GM19467 (cell line): ENCODE results near the gene STK4.

ENCODE experiments used
- ATAC-seq: cut with Tn5 transposase; IDR thresholded peaks from one replicate; pipeline ENCODE4 v1.9.1; 2021; ENCODE audit warnings: mild to moderate bottlenecking, moderate library complexity; ENCODE audit not compliant: unreplicated experiment

STK4 gene

GRCh38 chr20:44966030-44966961, at the start of gene STK4:
STK4 (plus strand) TSS chr20:44966512; CDS start chr20:44966569, 57 bp downstream.
- ATAC-seq, result peak; percentile 63

- no peak for ATAC-seq
These were observed 49.7 kb upstream of the STK4 start for GRCh38 chr20:44916586-44916985.

- no peak for ATAC-seq
These were observed 48.9 kb upstream of the STK4 start for GRCh38 chr20:44917399-44917798.

GRCh38 chr20:44918342-44918741, 48.0 kb upstream of the STK4 start:
- ATAC-seq, result no peak

GRCh38 chr20:44918761-44919160, 47.6 kb upstream of the STK4 start:
- no peak for ATAC-seq

GRCh38 chr20:44921447-44921846, 44.9 kb upstream of the STK4 start:
- no peak for ATAC-seq

- no peak for ATAC-seq
These were observed 41.8 kb upstream of the STK4 start for GRCh38 chr20:44924541-44924940.

- no peak for ATAC-seq
These were observed 37.7 kb upstream of the STK4 start for GRCh38 chr20:44928595-44928994.

- ATAC-seq, result no peak
These were observed 35.7 kb upstream of the STK4 start for GRCh38 chr20:44930517-44931168.

- no peak for ATAC-seq
These were observed 34.4 kb upstream of the STK4 start for GRCh38 chr20:44931911-44932310.

- ATAC-seq, result no peak
These were observed 33.4 kb upstream of the STK4 start for GRCh38 chr20:44932916-44933315.

GRCh38 chr20:44936510-44936909, 29.8 kb upstream of the STK4 start:
- no peak for ATAC-seq

GRCh38 chr20:44938637-44939036, 27.7 kb upstream of the STK4 start:
- ATAC-seq, result no peak

- ATAC-seq, result no peak
These were observed 25.1 kb upstream of the STK4 start for GRCh38 chr20:44941120-44941691.

- ATAC-seq, result no peak
These were observed 23.9 kb upstream of the STK4 start for GRCh38 chr20:44942264-44942973.

- ATAC-seq, result no peak
These were observed 22.5 kb upstream of the STK4 start for GRCh38 chr20:44943828-44944227.

- no peak for ATAC-seq
These were observed 21.1 kb upstream of the STK4 start for GRCh38 chr20:44945261-44945660.

- no peak for ATAC-seq
These were observed 19.9 kb upstream of the STK4 start for GRCh38 chr20:44946271-44946852.

- ATAC-seq, result no peak
These were observed 18.2 kb upstream of the STK4 start for GRCh38 chr20:44948107-44948506.

- no peak for ATAC-seq
These were observed 17.8 kb upstream of the STK4 start for GRCh38 chr20:44948513-44948912.

- ATAC-seq, result no peak
These were observed 15.9 kb upstream of the STK4 start for GRCh38 chr20:44950368-44950767.
